ENCODE data around the gene RASGRF2. TPM values are rescaled to one million over a fixed set of nuclear protein-coding genes. Genes with fewer than 3 reads are reported as not detected.

RASGRF2 gene
- total RNA-seq, 4 donors from 2014 or later, result 19.5 to 45.3 (median 34.6) TPM

GRCh38 chr5:80926536-80926935, 33.6 kb upstream of the RASGRF2 start:
- 41 to 51% methylated on average over 1 of the region's 1 CpG for WGBS, 2 donors
- TF ChIP-seq CTCF (IDR thresholded peaks at IDR 0.05) (no peak), EP300 (IDR thresholded peaks at IDR 0.05) (no peak), POLR2A (IDR thresholded peaks at IDR 0.05) (no peak)
- Histone ChIP-seq H3K4me3 (no peak overlapping the region), H3K4me1 (no peaks in the 10 kb centered on the region), H3K9me3 (peaks cover 0 to 3% (median 0%) of the 10 kb centered on the region in 4 donors), H3K27me3 (no peaks in the 10 kb centered on the region), H3K36me3 (no peaks in the 10 kb centered on the region), H3K27ac (no peak overlapping the region)
- no peak for DNase-seq (ENCODE audit: low spot score in 2 of 2)

GRCh38 chr5:80926979-80927656, 33.0 kb upstream of the RASGRF2 start:
- no peaks in the 10 kb centered on the region for H3K36me3 ChIP-seq
- DNase-seq (ENCODE audit: low spot score in 2 of 2), result no peak
- no peaks in the 10 kb centered on the region for H3K4me1 ChIP-seq
- 74% methylated on average over 3 of the region's 3 CpGs for WGBS, 2 donors
- H3K4me3 ChIP-seq, result no peak overlapping the region
- TF ChIP-seq POLR2A (IDR thresholded peaks at IDR 0.05), result no peak
- no peak for TF ChIP-seq EP300 (IDR thresholded peaks at IDR 0.05)
- no peak for TF ChIP-seq CTCF (IDR thresholded peaks at IDR 0.05)
- H3K27ac ChIP-seq, result no peak overlapping the region
- peaks cover 0 to 3% (median 0%) of the 10 kb centered on the region in 4 donors for H3K9me3 ChIP-seq
- H3K27me3 ChIP-seq, result no peaks in the 10 kb centered on the region

DNA sequence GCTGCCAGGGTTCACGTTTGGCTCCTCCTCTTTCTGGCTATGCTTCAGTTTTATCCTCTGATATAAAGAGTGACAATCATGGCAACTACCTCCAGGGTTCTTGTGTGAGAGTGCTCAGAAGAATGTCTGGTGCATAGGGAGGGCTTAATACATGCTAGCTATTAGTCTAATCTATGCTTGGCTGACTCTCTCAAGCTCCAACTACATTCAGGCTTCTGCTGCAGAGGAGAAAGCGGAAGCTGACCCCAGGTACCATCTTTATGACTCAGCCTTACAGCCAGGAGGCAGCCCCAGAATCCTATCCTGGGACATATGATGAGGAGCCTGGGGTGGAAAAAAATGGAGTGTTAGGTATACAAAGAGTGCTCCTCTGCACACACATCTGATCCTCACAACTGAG, 32.1 kb upstream of the RASGRF2 start:
- WGBS, 2 donors, result 75 to 76% methylated on average over 2 of the region's 2 CpGs
- TF ChIP-seq POLR2A (IDR thresholded peaks at IDR 0.05) (no peak), EP300 (IDR thresholded peaks at IDR 0.05) (no peak), CTCF (IDR thresholded peaks at IDR 0.05) (no peak)
- H3K4me1 ChIP-seq, result no peaks in the 10 kb centered on the region
- peaks cover 0 to 3% (median 0%) of the 10 kb centered on the region in 4 donors for H3K9me3 ChIP-seq
- H3K36me3 ChIP-seq, result no peaks in the 10 kb centered on the region
- no peak for DNase-seq (ENCODE audit: low spot score in 2 of 2)
- no peak overlapping the region for H3K4me3 ChIP-seq
- no peak overlapping the region for H3K27ac ChIP-seq
- no peaks in the 10 kb centered on the region for H3K27me3 ChIP-seq

DNA sequence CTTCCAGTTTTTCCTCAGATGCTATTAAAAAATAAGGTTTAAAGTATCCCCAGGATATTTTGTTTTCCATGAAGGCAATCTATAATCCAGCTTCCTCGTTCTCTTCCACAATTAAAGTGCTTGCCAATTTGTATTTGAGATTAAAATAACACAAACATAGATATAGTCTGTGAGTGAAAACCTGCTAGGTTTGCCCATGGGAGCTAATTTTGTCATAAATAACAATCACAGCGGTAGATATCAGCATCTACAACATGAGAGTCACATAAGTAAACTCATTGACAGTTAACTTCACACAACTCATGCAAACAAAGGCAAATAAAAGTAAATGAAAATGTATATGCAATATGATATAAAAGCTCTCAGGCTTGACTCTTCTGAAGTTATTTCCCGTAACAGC, 29.2 kb upstream of the RASGRF2 start:
- Histone ChIP-seq H3K4me3 (no peak overlapping the region), H3K4me1 (no peaks in the 10 kb centered on the region), H3K36me3 (no peaks in the 10 kb centered on the region), H3K27me3 (no peaks in the 10 kb centered on the region), H3K9me3 (no peaks in the 10 kb centered on the region), H3K27ac (no peak overlapping the region)
- DNase-seq (ENCODE audit: low spot score in 2 of 2), result no peak
- WGBS, 2 donors, result 82 to 91% methylated on average over 3 of the region's 3 CpGs
- TF ChIP-seq EP300 (IDR thresholded peaks at IDR 0.05) (no peak), POLR2A (IDR thresholded peaks at IDR 0.05) (no peak), CTCF (IDR thresholded peaks at IDR 0.05) (no peak)

DNA sequence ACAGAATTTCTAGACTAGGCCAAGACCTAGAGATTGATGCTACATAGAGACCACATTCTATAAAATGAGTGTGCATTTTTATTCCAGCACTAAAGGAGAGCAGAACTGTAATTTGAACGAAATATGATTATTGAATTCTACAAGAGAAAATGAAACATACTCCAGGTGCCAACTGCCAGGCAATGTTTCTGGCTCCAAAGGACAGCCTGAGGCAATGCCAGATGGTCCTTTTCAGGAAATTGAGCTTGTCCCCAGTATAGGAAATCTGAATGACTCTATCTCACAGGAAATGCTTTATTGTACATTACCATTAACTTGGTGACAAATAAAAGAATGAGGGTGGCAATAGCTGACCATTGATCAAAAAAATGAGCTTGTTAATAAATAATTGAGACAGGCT, 28.8 kb upstream of the RASGRF2 start:
- no peaks in the 10 kb centered on the region for H3K4me1 ChIP-seq
- no peak for DNase-seq (ENCODE audit: low spot score in 2 of 2)
- H3K36me3 ChIP-seq, result no peaks in the 10 kb centered on the region
- no peaks in the 10 kb centered on the region for H3K27me3 ChIP-seq
- H3K9me3 ChIP-seq, result no peaks in the 10 kb centered on the region
- 74 to 93% methylated on average over 1 of the region's 1 CpG for WGBS, 2 donors
- TF ChIP-seq CTCF (IDR thresholded peaks at IDR 0.05), result no peak
- H3K27ac ChIP-seq, result no peak overlapping the region
- H3K4me3 ChIP-seq, result no peak overlapping the region
